ENCODE data around the gene SPRED1.

SPRED1 gene

DNA sequence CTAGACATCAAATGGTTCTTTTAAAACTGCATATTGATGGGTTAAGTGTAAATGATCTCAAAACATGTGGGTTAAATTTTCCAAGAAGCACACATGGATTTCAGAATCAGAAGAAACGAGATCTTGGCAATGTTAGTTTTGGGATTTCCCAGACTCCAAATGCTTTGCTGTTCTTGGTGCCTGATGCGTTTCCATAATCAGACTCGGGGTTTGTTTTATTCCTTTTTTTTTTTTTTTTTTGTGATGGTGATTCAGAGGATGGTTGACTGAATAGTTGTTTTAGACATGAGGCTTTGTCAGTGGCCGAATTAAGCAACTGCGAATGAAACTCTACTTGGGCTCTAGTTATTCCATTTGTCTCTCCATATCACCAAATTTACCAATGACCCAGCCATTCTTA is 149.1 kb downstream of the SPRED1 start:
- TF ChIP-seq, protein P1, sequence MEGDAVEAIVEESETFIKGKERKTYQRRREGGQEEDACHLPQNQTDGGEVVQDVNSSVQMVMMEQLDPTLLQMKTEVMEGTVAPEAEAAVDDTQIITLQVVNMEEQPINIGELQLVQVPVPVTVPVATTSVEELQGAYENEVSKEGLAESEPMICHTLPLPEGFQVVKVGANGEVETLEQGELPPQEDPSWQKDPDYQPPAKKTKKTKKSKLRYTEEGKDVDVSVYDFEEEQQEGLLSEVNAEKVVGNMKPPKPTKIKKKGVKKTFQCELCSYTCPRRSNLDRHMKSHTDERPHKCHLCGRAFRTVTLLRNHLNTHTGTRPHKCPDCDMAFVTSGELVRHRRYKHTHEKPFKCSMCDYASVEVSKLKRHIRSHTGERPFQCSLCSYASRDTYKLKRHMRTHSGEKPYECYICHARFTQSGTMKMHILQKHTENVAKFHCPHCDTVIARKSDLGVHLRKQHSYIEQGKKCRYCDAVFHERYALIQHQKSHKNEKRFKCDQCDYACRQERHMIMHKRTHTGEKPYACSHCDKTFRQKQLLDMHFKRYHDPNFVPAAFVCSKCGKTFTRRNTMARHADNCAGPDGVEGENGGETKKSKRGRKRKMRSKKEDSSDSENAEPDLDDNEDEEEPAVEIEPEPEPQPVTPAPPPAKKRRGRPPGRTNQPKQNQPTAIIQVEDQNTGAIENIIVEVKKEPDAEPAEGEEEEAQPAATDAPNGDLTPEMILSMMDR (IDR thresholded peaks at IDR 0.05; ENCODE audit: poor library complexity, severe bottlenecking), result no peak
- peaks cover 11% of the 10 kb centered on the region for H3K4me1 ChIP-seq (ENCODE audit: insufficient read depth, poor library complexity, severe bottlenecking)
- H3K36me3 ChIP-seq (ENCODE audit: low read depth), result no peaks in the 10 kb centered on the region
- H3K27me3 ChIP-seq (ENCODE audit: insufficient read depth, poor library complexity, severe bottlenecking), result no peaks in the 10 kb centered on the region
- ATAC-seq (ENCODE audit: low read depth) (no peak), DNase-seq (ENCODE audit: low spot score) (no peak)
- H3K27ac ChIP-seq (ENCODE audit: poor library complexity, severe bottlenecking), result no peak overlapping the region
- no peak overlapping the region for H3K4me3 ChIP-seq (ENCODE audit: severe bottlenecking)
- no peaks in the 10 kb centered on the region for H3K9me3 ChIP-seq (ENCODE audit: severe bottlenecking)

DNA sequence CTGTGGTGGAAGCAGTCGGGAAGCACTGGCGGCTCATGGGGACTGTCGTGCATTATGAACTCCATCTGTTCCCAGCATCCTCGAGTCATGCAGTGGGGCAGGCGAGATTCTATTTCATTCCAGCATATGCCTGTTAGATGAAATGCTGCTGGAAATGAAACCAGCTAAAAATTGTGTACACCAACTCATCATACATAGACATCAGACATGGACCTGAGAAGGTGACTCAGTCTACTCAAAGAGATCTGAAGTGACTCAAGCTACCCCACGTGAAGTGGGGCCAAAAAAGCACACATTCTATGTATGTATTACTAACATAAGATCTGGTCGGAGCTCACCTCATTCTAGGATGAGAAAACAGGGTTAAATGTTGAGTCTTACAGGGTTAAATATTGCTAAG is 153.8 kb downstream of the SPRED1 start:
- Histone ChIP-seq H3K27ac (ENCODE audit: poor library complexity, severe bottlenecking) (no peak overlapping the region), H3K4me1 (ENCODE audit: insufficient read depth, poor library complexity, severe bottlenecking) (no peaks in the 10 kb centered on the region), H3K36me3 (ENCODE audit: low read depth) (no peaks in the 10 kb centered on the region), H3K9me3 (ENCODE audit: severe bottlenecking) (no peaks in the 10 kb centered on the region), H3K4me3 (ENCODE audit: severe bottlenecking) (no peak overlapping the region), H3K27me3 (ENCODE audit: insufficient read depth, poor library complexity, severe bottlenecking) (no peaks in the 10 kb centered on the region)
- no peak for DNase-seq (ENCODE audit: low spot score)
- TF ChIP-seq, protein P1 (IDR thresholded peaks at IDR 0.05; ENCODE audit: poor library complexity, severe bottlenecking), result no peak
- no peak; the same call in 2 of the 3 replicates for ATAC-seq (ENCODE audit: low read depth)

All from RWPE2 (cell line).